ENCODE results near the gene CBR4. TPM values are rescaled to one million over a fixed set of nuclear protein-coding genes. Genes with fewer than 3 reads are reported as not detected.
"Not testable (repeated sequence)": the region's sequence is repeated elsewhere in the genome, so short reads cannot be mapped to it uniquely, and the experiment has no call there.

CBR4 gene
- total and polyA plus RNA-seq, 2 experiments from 2014 or later, result 36.9 to 38.1 TPM

- Histone ChIP-seq H3K4me1 (ENCODE audit: insufficient read depth) (no peaks in the 10 kb centered on the region), H3K27me3 (ENCODE audit: insufficient read depth) (no peaks in the 10 kb centered on the region), H3K4me2 (no peak overlapping the region), H3K27ac (ENCODE audit: low read depth) (no peak overlapping the region), H2AFZ (no peak overlapping the region), H3K9me2 (ENCODE audit: insufficient read depth) (no peaks in the 10 kb centered on the region; the same call in 1 of the 2 replicates), H3K36me3 (ENCODE audit: insufficient read depth) (no peaks in the 10 kb centered on the region), H3F3A (replicated peaks; ENCODE audit: low read depth) (no peaks in the 10 kb centered on the region), H4K20me1 (replicated peaks; ENCODE audit: insufficient read depth) (no peaks in the 10 kb centered on the region), H3K79me2 (replicated peaks; ENCODE audit: insufficient read depth) (no peaks in the 10 kb centered on the region), H3K4me3 (no peak overlapping the region)
- no peaks in the 10 kb centered on the region for H3K4me1 Mint-ChIP-seq
- H3K9me3 Mint-ChIP-seq, result peaks cover 12% of the 10 kb centered on the region; the same call in 2 of the 3 replicates
- no peak overlapping the region for H3K27ac Mint-ChIP-seq
- H3K27me3 Mint-ChIP-seq (ENCODE audit: insufficient read depth, low read depth, poor library complexity), result peaks cover 2% of the 10 kb centered on the region
- ATAC-seq (no peak), DNase-seq (ENCODE audit: low spot score) (no peak)
- peaks cover 16% of the 10 kb centered on the region; the same call in 2 of the 3 replicates for H3K36me3 Mint-ChIP-seq (ENCODE audit: low read depth)
- no peak overlapping the region for H3K4me3 Mint-ChIP-seq
- TF ChIP-seq POLR2AphosphoS5 (IDR thresholded peaks at IDR 0.05; ENCODE audit: low read depth) (no peak), ETS1 (IDR thresholded peaks at IDR 0.05) (no peak)
Measured at GRCh38 chr4:168960716-168961115, 49.3 kb downstream of the CBR4 start.

DNA sequence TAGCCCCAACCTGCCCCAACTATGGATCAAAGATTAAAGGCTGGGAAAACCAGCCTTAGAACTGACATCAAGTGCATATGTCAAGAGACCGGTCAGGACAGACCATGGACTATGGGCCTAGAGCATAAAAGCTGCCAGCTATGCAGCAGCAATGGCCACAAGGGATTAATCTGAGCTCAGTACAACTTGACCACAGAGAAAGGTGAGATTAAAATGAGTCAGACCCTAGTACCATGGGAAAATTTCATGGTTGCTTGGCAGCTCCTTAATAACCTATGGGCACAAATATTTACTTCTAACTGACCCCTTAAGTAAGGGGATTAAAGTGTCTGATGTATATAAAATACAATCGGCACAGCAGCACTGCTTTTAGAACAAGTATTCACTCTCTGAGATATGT, 54.4 kb downstream of the CBR4 start:
- H3F3A ChIP-seq (replicated peaks; ENCODE audit: low read depth), result no peaks in the 10 kb centered on the region
- H4K20me1 ChIP-seq (replicated peaks; ENCODE audit: insufficient read depth), result no peaks in the 10 kb centered on the region
- H3K27ac ChIP-seq (ENCODE audit: low read depth), result no peak overlapping the region
- no peak for TF ChIP-seq ZNF462 (CRISPR knock-in tag; IDR thresholded peaks at IDR 0.05)
- TF ChIP-seq EZH2phosphoT487 (IDR thresholded peaks at IDR 0.05; ENCODE audit: unreplicated experiment), result no peak
- TF ChIP-seq EZH2 (IDR thresholded peaks at IDR 0.05; ENCODE audit: low read depth, unreplicated experiment), result no peak
- peaks cover 4% of the 10 kb centered on the region for H3K27me3 Mint-ChIP-seq (ENCODE audit: insufficient read depth, low read depth, poor library complexity)
- peaks cover 13% of the 10 kb centered on the region; the same call in 2 of the 3 replicates for H3K9me3 Mint-ChIP-seq
- no peak overlapping the region for H3K4me3 ChIP-seq
- peaks cover 5% of the 10 kb centered on the region; the same call in 2 of the 3 replicates for H3K4me1 Mint-ChIP-seq
- no peaks in the 10 kb centered on the region for H3K79me2 ChIP-seq (replicated peaks; ENCODE audit: insufficient read depth)
- no peak overlapping the region for H3K4me3 Mint-ChIP-seq
- no peaks in the 10 kb centered on the region for H3K27me3 ChIP-seq (ENCODE audit: insufficient read depth)
- no peak for DNase-seq (ENCODE audit: low spot score)
- no peak overlapping the region for H3K4me2 ChIP-seq
- H3K9me2 ChIP-seq (ENCODE audit: insufficient read depth), result no peaks in the 10 kb centered on the region
- ATAC-seq, result no peak
- H3K27ac Mint-ChIP-seq, result no peak overlapping the region
- H3K36me3 Mint-ChIP-seq (ENCODE audit: low read depth), result peaks cover 24% of the 10 kb centered on the region; the same call in 2 of the 3 replicates
- no peaks in the 10 kb centered on the region for H3K4me1 ChIP-seq (ENCODE audit: insufficient read depth)
- no peaks in the 10 kb centered on the region for H3K36me3 ChIP-seq (ENCODE audit: insufficient read depth)
- no peak overlapping the region for H2AFZ ChIP-seq

GRCh38 chr4:168952821-168953246, 57.2 kb downstream of the CBR4 start:
- not testable (repeated sequence) for H3K4me1 Mint-ChIP-seq; H3K79me2 ChIP-seq (replicated peaks; ENCODE audit: insufficient read depth); H3K27me3 ChIP-seq (ENCODE audit: insufficient read depth); H3F3A ChIP-seq (replicated peaks; ENCODE audit: low read depth); H3K9me2 ChIP-seq (ENCODE audit: insufficient read depth); ATAC-seq; H3K4me3 ChIP-seq; H2AFZ ChIP-seq; H3K4me3 Mint-ChIP-seq; H3K9me3 Mint-ChIP-seq; H4K20me1 ChIP-seq (replicated peaks; ENCODE audit: insufficient read depth); H3K27ac ChIP-seq (ENCODE audit: low read depth); H3K36me3 ChIP-seq (ENCODE audit: insufficient read depth); DNase-seq (ENCODE audit: low spot score); H3K4me1 ChIP-seq (ENCODE audit: insufficient read depth); H3K27me3 Mint-ChIP-seq (ENCODE audit: insufficient read depth, low read depth, poor library complexity); H3K4me2 ChIP-seq
- H3K27ac Mint-ChIP-seq, result peak overlapping the region; percentile 93
- peaks cover 16% of the 10 kb centered on the region; the same call in 2 of the 3 replicates for H3K36me3 Mint-ChIP-seq (ENCODE audit: low read depth)

All from GM23338 (cell line).